ENCODE data around the gene SYNE1.

SYNE1 gene

DNA sequence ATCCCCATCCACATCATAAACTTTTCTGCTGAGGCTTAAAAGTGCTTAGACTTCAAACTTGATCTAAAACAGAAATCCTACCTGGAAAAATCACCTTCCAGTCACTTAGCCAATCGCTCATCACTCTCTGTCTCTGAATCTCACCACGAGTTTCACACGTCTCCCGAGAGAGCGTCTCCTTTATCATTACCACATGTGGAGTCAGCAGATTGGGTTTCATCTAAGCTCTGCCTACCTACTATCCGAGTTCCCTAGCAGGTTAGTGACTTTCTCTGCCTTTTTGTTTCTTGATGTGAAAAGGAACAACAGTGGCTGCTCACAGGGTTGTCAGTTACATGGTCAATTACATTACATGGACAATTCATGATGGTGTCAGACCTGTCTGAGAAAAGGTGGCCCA lies 543.5 kb downstream of the SYNE1 start:
- no peaks in the 10 kb centered on the region for H3K9me3 ChIP-seq (ENCODE audit: control insufficient read depth in 2 of 2, low read length in 2 of 2)
- no peaks in the 10 kb centered on the region for H3K27me3 ChIP-seq (ENCODE audit: control insufficient read depth in 2 of 2, insufficient read depth in 2 of 2, low read length in 2 of 2)
- H3K4me1 ChIP-seq (ENCODE audit: control insufficient read depth in 2 of 2, insufficient read depth in 2 of 2, low read length in 2 of 2), result no peaks in the 10 kb centered on the region
- no peaks in the 10 kb centered on the region for H3K36me3 ChIP-seq (ENCODE audit: control insufficient read depth in 2 of 2, insufficient read depth in 2 of 2, low read length in 2 of 2)
- no peak overlapping the region for H3K27ac ChIP-seq (ENCODE audit: low read depth in 2 of 2, low read length in 2 of 2)
- no peak overlapping the region for H3K4me3 ChIP-seq (ENCODE audit: low read length in 2 of 2)
- H3K9ac ChIP-seq (ENCODE audit: low read depth in 1 of 2, low read length in 2 of 2), result no peak overlapping the region

GRCh38 chr6:152091851-152092341 lies 545.3 kb downstream of the SYNE1 start:
- no peak overlapping the region for H3K4me3 ChIP-seq (ENCODE audit: low read length in 2 of 2)
- no peak overlapping the region for H3K9ac ChIP-seq (ENCODE audit: low read depth in 1 of 2, low read length in 2 of 2)
- no peak overlapping the region for H3K27ac ChIP-seq (ENCODE audit: low read depth in 2 of 2, low read length in 2 of 2)
- no peaks in the 10 kb centered on the region for H3K27me3 ChIP-seq (ENCODE audit: control insufficient read depth in 2 of 2, insufficient read depth in 2 of 2, low read length in 2 of 2)
- no peaks in the 10 kb centered on the region for H3K36me3 ChIP-seq (ENCODE audit: control insufficient read depth in 2 of 2, insufficient read depth in 2 of 2, low read length in 2 of 2)
- H3K9me3 ChIP-seq (ENCODE audit: control insufficient read depth in 2 of 2, low read length in 2 of 2), result no peaks in the 10 kb centered on the region
- no peaks in the 10 kb centered on the region for H3K4me1 ChIP-seq (ENCODE audit: control insufficient read depth in 2 of 2, insufficient read depth in 2 of 2, low read length in 2 of 2)

- H3K27me3 ChIP-seq (ENCODE audit: control insufficient read depth in 2 of 2, insufficient read depth in 2 of 2, low read length in 2 of 2), result no peaks in the 10 kb centered on the region
Observed at GRCh38 chr6:152091201-152091600, 546.0 kb downstream of the SYNE1 start.

DNA sequence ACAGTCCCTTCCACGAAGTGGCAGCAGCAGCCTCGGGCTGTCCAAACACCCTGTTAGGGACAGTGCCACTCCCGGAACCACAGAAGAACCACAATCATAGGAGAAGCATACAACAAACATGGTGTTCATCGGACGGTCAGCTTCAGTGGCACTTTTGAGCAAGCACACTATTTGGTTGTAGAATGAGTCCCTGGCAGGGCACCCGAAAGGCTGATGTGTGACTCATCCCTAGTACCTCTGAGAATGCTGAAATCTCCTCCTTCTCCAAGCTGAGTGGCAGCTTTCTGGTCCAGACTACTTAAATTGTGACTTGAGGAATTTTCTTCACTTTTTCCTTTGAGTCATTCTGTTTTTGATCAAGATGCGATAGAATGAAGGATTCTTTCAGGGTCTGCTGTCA lies 547.2 kb downstream of the SYNE1 start:
- Histone ChIP-seq H3K27me3 (ENCODE audit: control insufficient read depth in 2 of 2, insufficient read depth in 2 of 2, low read length in 2 of 2) (no peaks in the 10 kb centered on the region), H3K4me3 (ENCODE audit: low read length in 2 of 2) (no peak overlapping the region), H3K27ac (ENCODE audit: low read depth in 2 of 2, low read length in 2 of 2) (no peak overlapping the region), H3K9ac (ENCODE audit: low read depth in 1 of 2, low read length in 2 of 2) (no peak overlapping the region), H3K9me3 (ENCODE audit: control insufficient read depth in 2 of 2, low read length in 2 of 2) (no peaks in the 10 kb centered on the region), H3K4me1 (ENCODE audit: control insufficient read depth in 2 of 2, insufficient read depth in 2 of 2, low read length in 2 of 2) (no peaks in the 10 kb centered on the region), H3K36me3 (ENCODE audit: control insufficient read depth in 2 of 2, insufficient read depth in 2 of 2, low read length in 2 of 2) (no peaks in the 10 kb centered on the region)

More at GRCh38 chr6:152091201-152091600, 546.0 kb downstream of the SYNE1 start:
- Histone ChIP-seq H3K9me3 (ENCODE audit: control insufficient read depth in 2 of 2, low read length in 2 of 2) (no peaks in the 10 kb centered on the region), H3K4me1 (ENCODE audit: control insufficient read depth in 2 of 2, insufficient read depth in 2 of 2, low read length in 2 of 2) (no peaks in the 10 kb centered on the region), H3K27ac (ENCODE audit: low read depth in 2 of 2, low read length in 2 of 2) (no peak overlapping the region), H3K4me3 (ENCODE audit: low read length in 2 of 2) (no peak overlapping the region), H3K9ac (ENCODE audit: low read depth in 1 of 2, low read length in 2 of 2) (no peak overlapping the region), H3K36me3 (ENCODE audit: control insufficient read depth in 2 of 2, insufficient read depth in 2 of 2, low read length in 2 of 2) (no peaks in the 10 kb centered on the region)

- Histone ChIP-seq H3K9ac (ENCODE audit: low read depth in 1 of 2, low read length in 2 of 2) (no peak overlapping the region), H3K4me3 (ENCODE audit: low read length in 2 of 2) (no peak overlapping the region), H3K27ac (ENCODE audit: low read depth in 2 of 2, low read length in 2 of 2) (no peak overlapping the region), H3K27me3 (ENCODE audit: control insufficient read depth in 2 of 2, insufficient read depth in 2 of 2, low read length in 2 of 2) (no peaks in the 10 kb centered on the region), H3K36me3 (ENCODE audit: control insufficient read depth in 2 of 2, insufficient read depth in 2 of 2, low read length in 2 of 2) (no peaks in the 10 kb centered on the region), H3K9me3 (ENCODE audit: control insufficient read depth in 2 of 2, low read length in 2 of 2) (no peaks in the 10 kb centered on the region), H3K4me1 (ENCODE audit: control insufficient read depth in 2 of 2, insufficient read depth in 2 of 2, low read length in 2 of 2) (no peaks in the 10 kb centered on the region)
Observed at GRCh38 chr6:152087701-152088100, 549.5 kb downstream of the SYNE1 start.

GRCh38 chr6:152087096-152087495 lies 550.1 kb downstream of the SYNE1 start:
- H3K9me3 ChIP-seq (ENCODE audit: control insufficient read depth in 2 of 2, low read length in 2 of 2), result no peaks in the 10 kb centered on the region
- no peak overlapping the region for H3K4me3 ChIP-seq (ENCODE audit: low read length in 2 of 2)
- no peaks in the 10 kb centered on the region for H3K4me1 ChIP-seq (ENCODE audit: control insufficient read depth in 2 of 2, insufficient read depth in 2 of 2, low read length in 2 of 2)
- H3K9ac ChIP-seq (ENCODE audit: low read depth in 1 of 2, low read length in 2 of 2), result no peak overlapping the region
- H3K27ac ChIP-seq (ENCODE audit: low read depth in 2 of 2, low read length in 2 of 2), result no peak overlapping the region
- no peaks in the 10 kb centered on the region for H3K36me3 ChIP-seq (ENCODE audit: control insufficient read depth in 2 of 2, insufficient read depth in 2 of 2, low read length in 2 of 2)
- no peaks in the 10 kb centered on the region for H3K27me3 ChIP-seq (ENCODE audit: control insufficient read depth in 2 of 2, insufficient read depth in 2 of 2, low read length in 2 of 2)

DNA sequence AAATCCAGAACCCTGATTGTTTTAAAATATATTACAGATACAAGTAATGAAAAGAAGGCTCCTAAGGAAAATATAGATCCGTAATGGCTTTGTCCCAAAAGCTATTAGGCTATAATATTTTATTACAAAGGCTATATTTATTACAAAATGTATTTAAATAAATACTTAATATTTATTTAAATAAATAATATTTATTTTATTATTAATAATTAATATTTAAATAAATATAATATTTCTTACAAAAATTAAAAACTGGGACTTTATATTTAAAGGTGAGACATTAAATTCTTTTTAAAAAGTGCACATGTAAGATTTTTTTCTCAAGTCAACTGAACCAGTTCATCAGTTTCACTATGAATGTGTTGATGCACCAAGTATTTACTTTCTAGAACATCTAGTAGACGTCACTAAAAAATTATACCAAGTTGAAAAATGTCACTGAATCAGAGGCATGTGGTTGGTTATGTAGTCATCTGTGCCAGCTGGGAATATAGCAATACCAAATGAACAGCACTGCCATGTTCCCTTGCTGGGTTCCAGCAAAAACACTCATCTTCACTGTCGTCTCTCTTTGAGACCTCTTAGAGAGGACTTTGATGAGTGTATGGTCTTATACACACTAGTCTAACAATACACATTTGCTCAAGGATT lies 550.8 kb downstream of the SYNE1 start:
- Histone ChIP-seq H3K4me1 (ENCODE audit: control insufficient read depth in 2 of 2, insufficient read depth in 2 of 2, low read length in 2 of 2) (no peaks in the 10 kb centered on the region), H3K27ac (ENCODE audit: low read depth in 2 of 2, low read length in 2 of 2) (no peak overlapping the region), H3K27me3 (ENCODE audit: control insufficient read depth in 2 of 2, insufficient read depth in 2 of 2, low read length in 2 of 2) (no peaks in the 10 kb centered on the region), H3K9me3 (ENCODE audit: control insufficient read depth in 2 of 2, low read length in 2 of 2) (no peaks in the 10 kb centered on the region), H3K4me3 (ENCODE audit: low read length in 2 of 2) (no peak overlapping the region), H3K9ac (ENCODE audit: low read depth in 1 of 2, low read length in 2 of 2) (no peak overlapping the region), H3K36me3 (ENCODE audit: control insufficient read depth in 2 of 2, insufficient read depth in 2 of 2, low read length in 2 of 2) (no peaks in the 10 kb centered on the region)

DNA sequence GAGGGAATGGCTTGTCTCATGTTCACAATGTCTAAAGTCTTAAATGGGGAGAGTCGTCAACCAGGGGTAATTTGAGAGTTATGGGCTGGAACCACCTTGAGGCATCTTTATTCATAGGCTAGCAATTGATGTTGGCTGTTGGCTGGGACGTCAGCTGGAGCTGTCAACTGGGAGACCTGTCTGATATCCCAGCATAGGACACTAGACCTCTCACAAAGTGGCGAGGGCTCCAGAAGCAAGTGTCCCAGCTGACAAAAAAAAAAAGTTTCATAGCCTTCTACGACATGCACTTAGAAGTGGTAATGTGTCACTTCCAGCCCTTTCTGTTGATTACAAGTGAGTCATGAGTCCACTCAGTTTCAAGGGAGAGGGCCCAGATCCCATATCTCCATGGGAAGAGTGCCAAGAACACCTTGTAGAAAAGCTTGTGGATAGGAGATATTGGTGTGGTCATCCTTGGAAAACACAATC lies 551.7 kb downstream of the SYNE1 start:
- H3K4me1 ChIP-seq (ENCODE audit: control insufficient read depth in 2 of 2, insufficient read depth in 2 of 2, low read length in 2 of 2), result no peaks in the 10 kb centered on the region
- no peaks in the 10 kb centered on the region for H3K9me3 ChIP-seq (ENCODE audit: control insufficient read depth in 2 of 2, low read length in 2 of 2)
- H3K27ac ChIP-seq (ENCODE audit: low read depth in 2 of 2, low read length in 2 of 2), result no peak overlapping the region
- no peak overlapping the region for H3K4me3 ChIP-seq (ENCODE audit: low read length in 2 of 2)
- H3K36me3 ChIP-seq (ENCODE audit: control insufficient read depth in 2 of 2, insufficient read depth in 2 of 2, low read length in 2 of 2), result no peaks in the 10 kb centered on the region
- H3K9ac ChIP-seq (ENCODE audit: low read depth in 1 of 2, low read length in 2 of 2), result no peak overlapping the region
- no peaks in the 10 kb centered on the region for H3K27me3 ChIP-seq (ENCODE audit: control insufficient read depth in 2 of 2, insufficient read depth in 2 of 2, low read length in 2 of 2)

GRCh38 chr6:152078804-152079203 lies 558.4 kb downstream of the SYNE1 start:
- Histone ChIP-seq H3K9me3 (ENCODE audit: control insufficient read depth in 2 of 2, low read length in 2 of 2) (no peaks in the 10 kb centered on the region), H3K4me3 (ENCODE audit: low read length in 2 of 2) (no peak overlapping the region), H3K27ac (ENCODE audit: low read depth in 2 of 2, low read length in 2 of 2) (no peak overlapping the region), H3K4me1 (ENCODE audit: control insufficient read depth in 2 of 2, insufficient read depth in 2 of 2, low read length in 2 of 2) (no peaks in the 10 kb centered on the region), H3K9ac (ENCODE audit: low read depth in 1 of 2, low read length in 2 of 2) (no peak overlapping the region), H3K27me3 (ENCODE audit: control insufficient read depth in 2 of 2, insufficient read depth in 2 of 2, low read length in 2 of 2) (no peaks in the 10 kb centered on the region), H3K36me3 (ENCODE audit: control insufficient read depth in 2 of 2, insufficient read depth in 2 of 2, low read length in 2 of 2) (no peaks in the 10 kb centered on the region)

DNA sequence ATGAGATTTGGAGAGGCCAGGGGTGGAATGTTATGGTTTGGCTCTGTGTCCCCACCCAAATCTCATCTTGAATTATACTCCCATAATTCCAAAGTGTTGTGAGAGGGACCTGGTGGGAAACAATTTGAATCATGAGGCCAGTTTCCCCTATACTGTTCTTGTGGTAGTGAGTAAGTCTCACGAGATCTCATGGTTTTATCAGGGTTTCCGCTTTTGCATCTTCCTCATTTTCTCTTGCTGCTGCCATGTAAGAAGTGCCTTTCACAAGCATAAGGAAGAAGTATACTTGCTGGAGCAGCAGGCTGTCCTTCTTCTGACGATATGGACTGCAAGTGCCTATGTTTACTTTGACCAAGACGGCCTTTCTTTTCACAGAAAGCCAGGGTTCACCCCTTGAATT lies 559.2 kb downstream of the SYNE1 start:
- Histone ChIP-seq H3K4me1 (ENCODE audit: control insufficient read depth in 2 of 2, insufficient read depth in 2 of 2, low read length in 2 of 2) (no peaks in the 10 kb centered on the region), H3K9ac (ENCODE audit: low read depth in 1 of 2, low read length in 2 of 2) (no peak overlapping the region), H3K9me3 (ENCODE audit: control insufficient read depth in 2 of 2, low read length in 2 of 2) (no peaks in the 10 kb centered on the region), H3K36me3 (ENCODE audit: control insufficient read depth in 2 of 2, insufficient read depth in 2 of 2, low read length in 2 of 2) (no peaks in the 10 kb centered on the region), H3K4me3 (ENCODE audit: low read length in 2 of 2) (no peak overlapping the region), H3K27me3 (ENCODE audit: control insufficient read depth in 2 of 2, insufficient read depth in 2 of 2, low read length in 2 of 2) (no peaks in the 10 kb centered on the region), H3K27ac (ENCODE audit: low read depth in 2 of 2, low read length in 2 of 2) (no peak overlapping the region)
